ENCODE data around the gene NRL.

The NRL gene

DNA sequence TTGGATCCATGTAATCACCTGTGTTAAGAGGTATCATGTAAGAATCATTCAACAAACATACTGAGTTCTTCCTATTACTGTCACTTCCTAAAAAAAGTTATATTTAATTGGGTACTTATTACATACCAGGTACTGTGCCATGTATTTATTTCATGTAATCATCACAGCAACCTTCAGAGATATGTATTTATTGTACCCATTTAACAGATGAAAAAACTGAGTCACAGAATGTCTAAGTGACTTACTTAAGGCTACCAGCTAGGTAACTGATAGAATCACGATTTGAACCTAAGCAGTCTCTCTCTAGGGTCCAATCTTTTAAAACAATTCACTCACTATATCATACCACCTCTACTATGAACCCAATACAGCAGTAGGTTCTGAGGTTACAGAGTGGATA, 29.7 kb upstream of the NRL start:
- no peak for DNase-seq (ENCODE audit: low spot score)

GRCh38 chr14:24143511-24143910, 28.8 kb upstream of the NRL start:
- DNase-seq (ENCODE audit: low spot score), result no peak

DNA sequence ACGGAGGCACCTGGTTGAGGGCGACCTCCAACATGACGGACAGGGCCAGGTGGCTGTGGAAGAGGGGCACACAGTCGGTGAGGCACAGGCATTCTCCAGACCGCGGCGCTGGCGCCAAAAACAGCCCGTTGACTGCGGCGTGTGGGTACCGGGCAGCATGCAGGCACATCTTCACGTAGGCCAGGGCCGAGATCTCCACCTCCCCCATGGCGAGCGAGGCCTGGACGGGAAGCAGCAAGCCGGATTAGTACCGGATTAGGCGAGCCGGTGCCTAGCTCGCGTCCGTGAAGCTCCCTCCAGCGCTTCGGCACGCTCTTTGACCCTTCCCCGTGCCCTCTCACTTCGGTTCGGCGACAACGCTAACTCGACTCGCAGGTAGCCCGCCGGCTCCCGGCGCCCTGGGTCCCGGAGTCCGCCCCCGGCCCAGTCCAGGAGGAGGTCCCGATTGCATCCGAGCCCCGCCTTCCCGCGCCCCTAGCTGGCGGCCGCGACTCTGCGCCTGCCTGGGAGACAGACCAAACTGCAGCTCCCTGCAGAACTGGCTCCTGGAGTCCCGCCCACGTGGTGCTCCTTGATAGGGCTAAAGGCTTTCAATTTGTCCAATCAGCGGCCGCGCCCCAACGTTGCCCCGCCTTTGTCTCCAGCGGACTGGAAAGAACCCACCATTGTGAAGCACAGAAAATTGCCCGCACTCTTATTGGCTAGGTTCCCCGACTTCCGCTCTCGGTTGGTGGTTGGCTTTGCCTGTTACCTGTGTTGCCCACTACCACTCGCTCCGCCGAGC, 26.5 kb upstream of the NRL start, which contains the start of gene EMC9:
EMC9 (minus strand) TSS at position 495 of the 784 bp plus-strand sequence; CDS start at position 208, 287 bp downstream.
- DNase-seq (ENCODE audit: low spot score), result peak; percentile 99

GRCh38 chr14:24139272-24139934, 24.7 kb upstream of the NRL start:
- DNase-seq (ENCODE audit: low spot score), result no peak

GRCh38 chr14:24138396-24139271, 23.9 kb upstream of the NRL start:
- DNase-seq (ENCODE audit: low spot score), result no peak

GRCh38 chr14:24137529-24138395, 23.0 kb upstream of the NRL start:
- no peak for DNase-seq (ENCODE audit: low spot score)

- no peak for DNase-seq (ENCODE audit: low spot score)
These were observed 22.2 kb upstream of the NRL start for GRCh38 chr14:24136684-24137528.

- peak; percentile 81 for DNase-seq (ENCODE audit: low spot score)
These were observed 21.3 kb upstream of the NRL start, which contains the start of gene PSME1 for GRCh38 chr14:24135834-24136683. Gene PSME1 (plus strand): TSS chr14:24136194. CDS start chr14:24136263, 69 bp downstream.

DNA sequence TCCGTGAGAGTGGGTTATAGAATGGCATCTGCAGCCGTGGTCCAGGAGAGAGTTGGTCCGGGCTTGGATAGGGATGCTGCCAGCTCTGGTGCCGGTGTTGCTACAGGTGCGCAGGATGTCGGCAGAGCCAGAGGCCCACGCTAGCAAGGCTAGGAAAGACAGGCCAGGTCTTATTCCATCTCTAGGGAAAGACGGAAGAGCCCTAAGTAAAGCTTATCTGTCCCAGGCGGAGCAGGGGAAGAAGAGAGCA, 20.8 kb upstream of the NRL start:
- DNase-seq (ENCODE audit: low spot score), result no peak

DNA sequence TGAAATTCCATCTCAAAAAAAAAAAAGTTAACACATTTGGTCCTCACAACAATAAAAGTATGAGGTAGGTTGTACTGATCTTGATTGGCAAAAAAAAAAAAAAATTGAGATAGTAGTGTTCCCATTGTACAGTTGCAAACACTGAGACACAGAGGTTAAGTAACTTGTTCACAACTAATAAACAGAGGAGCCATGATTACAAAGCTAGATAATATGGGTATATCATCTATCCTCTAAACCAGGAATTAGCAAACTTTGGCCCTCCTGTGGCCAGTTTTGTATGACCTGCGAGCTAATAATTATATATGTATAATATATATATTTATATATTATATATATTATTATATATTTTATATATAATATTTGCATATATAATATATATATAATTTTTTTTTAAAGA, 19.0 kb upstream of the NRL start:
- no peak for DNase-seq (ENCODE audit: low spot score)

DNA sequence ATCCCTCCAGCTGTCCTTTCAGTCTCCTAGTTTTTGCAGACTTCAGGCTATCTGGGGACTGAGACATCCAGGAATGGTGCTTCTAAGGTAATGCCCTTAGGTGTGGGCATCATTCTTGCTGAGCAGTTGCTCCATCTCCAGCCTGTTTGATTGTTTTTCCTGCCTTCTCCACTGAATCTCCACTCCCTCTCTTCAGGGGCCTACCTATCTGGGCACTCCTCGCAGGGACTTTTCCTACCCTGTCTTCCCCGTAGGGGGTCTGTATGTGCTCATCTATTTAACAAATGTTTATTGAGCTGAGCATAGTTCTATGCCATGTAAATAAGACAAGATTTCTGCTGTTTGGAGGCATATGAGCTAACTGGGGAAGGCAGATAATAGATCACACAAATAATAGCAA, 18.2 kb upstream of the NRL start:
- DNase-seq (ENCODE audit: low spot score), result no peak

- no peak for DNase-seq (ENCODE audit: low spot score)
These were observed 17.4 kb upstream of the NRL start for GRCh38 chr14:24132061-24132685.

DNA sequence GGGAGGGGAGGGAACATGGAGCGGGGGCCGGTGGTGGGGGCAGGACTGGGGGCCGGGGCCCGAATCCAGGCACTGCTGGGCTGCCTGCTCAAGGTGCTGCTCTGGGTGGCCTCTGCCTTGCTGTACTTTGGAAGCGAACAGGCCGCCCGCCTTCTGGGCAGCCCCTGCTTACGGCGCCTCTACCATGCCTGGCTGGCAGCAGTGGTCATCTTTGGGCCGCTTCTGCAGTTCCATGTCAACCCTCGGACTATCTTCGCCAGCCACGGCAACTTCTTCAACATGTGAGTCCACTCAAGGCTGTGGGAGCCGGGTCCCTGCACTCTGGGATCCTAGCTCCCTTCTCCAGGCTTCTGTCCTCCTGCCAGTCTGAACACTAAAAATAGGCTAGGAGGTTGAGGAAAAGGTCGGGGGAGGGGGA, 16.8 kb upstream of the NRL start:
- no peak for DNase-seq (ENCODE audit: low spot score)

GRCh38 chr14:24130717-24131548, 16.2 kb upstream of the NRL start:
- no peak for DNase-seq (ENCODE audit: low spot score)

DNA sequence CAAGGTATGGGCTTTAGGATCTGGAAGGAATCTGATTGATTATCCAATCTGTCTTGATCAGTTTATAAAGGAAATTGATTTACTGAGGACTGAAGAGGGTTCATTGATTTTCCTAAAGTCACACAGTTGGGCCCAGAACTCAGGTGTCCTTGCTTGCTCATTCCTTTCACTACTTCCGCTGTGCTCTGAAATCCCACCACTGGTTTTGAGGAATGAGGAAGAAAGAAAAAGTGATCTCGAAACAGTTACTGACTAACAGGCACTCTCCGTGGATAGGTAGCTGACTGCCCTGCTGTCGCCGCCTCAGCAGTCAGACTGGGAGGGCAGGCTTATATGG, 15.6 kb upstream of the NRL start, which contains the start of gene FITM1:
FITM1 (plus strand) TSS at position 280 of the 337 bp plus-strand sequence. CDS start 905 bp downstream, outside the sequence.
- DNase-seq (ENCODE audit: low spot score), result no peak

DNA sequence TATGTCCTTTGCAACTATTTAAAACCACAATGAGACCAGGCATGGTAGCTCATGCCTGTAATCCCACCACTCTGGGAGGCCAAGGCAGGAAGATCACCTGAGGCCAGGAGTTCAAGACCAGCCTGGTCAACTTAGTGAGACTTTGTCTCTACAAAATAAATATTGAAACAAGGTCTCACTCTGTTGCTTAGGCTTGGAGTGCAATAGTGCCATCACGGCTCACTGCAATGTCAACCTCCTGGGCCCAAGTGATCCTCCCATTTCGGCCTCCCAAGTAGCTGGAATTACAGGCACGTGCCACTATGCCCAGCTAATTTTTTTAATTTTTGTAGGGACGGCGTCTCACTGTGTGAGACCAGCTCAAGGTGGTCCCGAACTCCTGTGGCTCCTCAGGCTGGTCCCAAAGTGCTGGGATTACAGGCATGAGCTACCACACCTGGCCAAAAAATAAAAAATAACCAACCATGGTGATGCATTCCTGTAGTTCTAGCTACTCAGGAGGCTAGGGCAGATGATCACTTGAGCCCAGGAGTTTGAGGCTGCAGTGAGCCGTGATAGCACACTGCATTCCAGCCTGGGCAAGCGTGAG, 14.8 kb upstream of the NRL start:
- DNase-seq (ENCODE audit: low spot score), result no peak

- DNase-seq (ENCODE audit: low spot score), result no peak
These were observed 12.9 kb upstream of the NRL start for GRCh38 chr14:24127673-24128072.

GRCh38 chr14:24126939-24127338, 12.2 kb upstream of the NRL start:
- no peak for DNase-seq (ENCODE audit: low spot score)

All from SW480 (cell line).